HG02840 (cell line): Measurements from ENCODE around the gene SIX3.

ENCODE experiments used
- ATAC-seq: cut with Tn5 transposase; IDR thresholded peaks from one replicate; pipeline ENCODE4 v1.9.1; 2021; ENCODE audit warnings: mild to moderate bottlenecking, moderate library complexity, moderate number of reproducible peaks; ENCODE audit not compliant: unreplicated experiment, low FRiP score

SIX3 gene

DNA sequence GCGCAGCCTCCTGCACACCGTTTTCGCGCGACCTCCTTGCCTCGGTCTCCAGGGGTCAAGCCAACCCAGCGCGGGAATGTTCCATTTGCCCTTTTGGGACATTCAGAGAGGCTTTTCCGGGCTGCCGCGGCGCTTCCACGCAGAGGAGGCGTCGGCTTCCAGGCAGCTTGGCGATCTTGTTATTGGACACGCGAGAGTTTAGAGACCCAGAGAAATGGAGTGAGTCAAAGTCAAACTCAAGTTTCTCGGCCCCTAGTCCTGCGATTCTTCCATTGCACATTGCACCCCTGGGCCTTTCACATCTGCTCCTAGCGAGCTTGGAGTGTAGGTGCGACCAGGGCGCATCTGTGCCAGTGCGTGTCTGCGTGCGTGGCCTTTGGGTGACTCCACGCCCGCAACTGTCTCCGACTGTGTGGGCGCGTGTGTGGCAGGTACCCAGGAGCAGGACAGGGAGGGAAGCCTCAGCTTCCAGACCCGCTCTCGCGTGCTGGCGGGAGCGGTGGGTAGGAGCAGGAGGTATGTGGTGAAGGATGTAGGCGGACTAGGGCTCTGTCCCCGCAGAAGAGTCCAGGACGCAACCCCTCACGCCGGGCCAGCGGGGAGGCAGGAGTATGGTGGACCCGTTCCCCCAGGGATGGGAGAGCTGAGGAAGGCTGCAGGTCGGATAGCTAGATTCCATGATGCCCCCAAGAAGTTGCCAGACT lies 13.5 kb downstream of the SIX3 start:
- no peak for ATAC-seq

DNA sequence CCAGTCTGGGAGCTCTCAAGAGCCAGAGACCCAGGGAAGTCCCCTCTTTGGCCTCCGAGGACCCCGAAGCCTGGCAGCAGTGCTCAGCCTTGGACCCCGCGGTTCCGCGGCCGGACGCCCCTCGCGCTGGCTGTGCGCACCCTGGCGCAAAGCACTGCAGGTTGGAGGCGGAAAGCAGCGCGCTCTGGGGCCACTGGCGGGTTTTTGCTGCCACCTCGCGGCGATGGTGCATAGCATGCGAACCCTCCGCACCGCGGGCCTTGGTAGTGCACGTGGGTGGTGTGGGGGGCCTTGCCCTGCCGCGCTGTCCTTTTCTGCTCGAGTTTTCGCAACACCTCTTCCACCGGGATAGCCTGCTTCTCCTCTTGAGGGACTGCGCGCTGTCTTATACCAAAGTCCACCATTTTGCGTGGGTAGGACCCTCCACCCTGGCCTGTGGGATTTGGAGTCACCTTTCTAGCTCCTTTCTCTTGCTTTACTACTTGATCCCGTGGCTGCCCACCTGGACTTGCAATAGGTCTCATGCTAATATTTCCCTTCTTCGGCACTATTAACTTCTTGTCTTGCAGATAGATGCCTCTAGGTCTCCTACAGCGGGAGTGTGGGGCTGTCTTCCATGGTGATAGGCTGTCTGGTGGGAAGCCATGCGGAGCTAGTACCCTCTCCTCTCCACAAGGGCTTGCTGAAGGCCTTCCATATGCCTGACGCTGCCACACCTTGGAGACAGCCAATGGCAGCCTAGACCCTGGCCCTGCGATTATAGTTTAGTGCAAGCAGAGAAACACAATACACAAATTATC lies 14.3 kb downstream of the SIX3 start:
- no peak for ATAC-seq

- ATAC-seq = no peak
These were observed 15.3 kb downstream of the SIX3 start for GRCh38 chr2:44956843-44957242.

DNA sequence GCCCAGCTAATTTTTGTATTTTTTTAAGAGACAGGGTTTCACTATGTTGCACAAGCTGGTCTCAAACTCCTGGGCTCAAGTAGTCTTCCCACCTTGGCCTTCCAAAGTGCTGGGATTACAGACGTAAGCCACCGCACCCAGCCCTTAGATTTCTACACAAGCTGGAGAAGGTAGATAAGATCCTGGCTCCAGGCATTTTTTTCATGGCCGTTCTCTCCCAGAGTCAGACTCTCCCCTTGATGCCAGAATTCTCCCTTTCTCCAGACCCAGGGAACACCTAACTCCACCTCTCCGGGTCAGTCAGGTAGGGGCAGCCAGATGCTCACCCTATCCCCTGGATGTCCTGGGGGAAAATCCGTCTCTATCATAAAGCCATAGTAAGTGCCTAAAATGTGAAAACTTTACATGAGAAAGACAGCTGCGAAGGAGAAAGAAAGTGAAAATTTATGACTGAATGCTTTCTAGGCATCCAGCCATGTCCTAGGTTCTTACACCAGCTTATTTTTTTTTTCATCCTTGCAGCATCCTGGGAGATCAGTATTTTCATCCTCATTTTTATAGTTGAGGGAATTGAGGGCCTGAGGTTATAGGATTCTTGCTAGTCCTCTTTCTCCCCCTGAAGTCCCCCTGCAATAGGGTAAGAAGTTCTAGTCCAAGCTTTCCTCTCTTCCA lies 16.3 kb downstream of the SIX3 start:
- ATAC-seq = no peak

DNA sequence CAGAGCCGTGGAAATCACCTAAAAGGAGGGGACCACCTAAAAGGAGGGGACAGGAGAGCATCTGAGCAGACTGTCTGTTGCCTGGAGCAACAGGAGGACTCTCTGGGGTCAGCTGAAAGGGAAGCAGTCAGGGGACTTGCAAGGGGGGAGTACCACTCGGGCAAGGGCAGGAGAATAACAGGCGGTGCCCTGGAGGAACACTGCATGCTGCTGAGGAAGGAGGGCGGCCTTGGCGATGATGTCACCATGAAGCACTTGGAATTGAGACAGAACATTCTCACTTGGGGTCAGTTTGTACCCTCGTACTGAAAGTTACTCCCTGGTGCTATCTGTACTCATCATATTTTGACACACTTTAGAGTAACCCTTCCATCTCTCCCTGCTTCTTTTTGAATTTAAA lies 18.4 kb downstream of the SIX3 start:
- no peak for ATAC-seq

DNA sequence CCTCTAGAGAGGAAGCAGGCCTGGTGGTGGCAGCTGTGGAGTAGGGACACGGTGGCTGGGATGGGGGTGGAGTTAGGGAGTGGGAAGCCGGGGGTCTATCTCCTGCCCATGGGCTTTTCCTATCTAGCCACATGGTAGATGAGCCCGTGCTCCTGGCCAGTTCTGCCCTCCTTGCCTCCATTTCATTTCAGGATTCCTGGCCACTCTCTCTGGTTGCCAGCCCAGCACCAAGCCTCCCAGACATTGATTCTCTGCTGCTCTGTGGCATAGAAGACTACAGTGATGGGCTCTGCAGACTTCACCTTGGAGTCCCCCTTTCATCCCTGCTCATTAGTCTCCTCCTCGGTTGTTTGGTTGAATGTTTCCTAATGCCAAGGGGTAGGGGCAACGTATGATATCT lies 19.4 kb downstream of the SIX3 start:
- ATAC-seq = no peak

GRCh38 chr2:44962176-44962695 lies 20.7 kb downstream of the SIX3 start:
- ATAC-seq = no peak

GRCh38 chr2:44964752-44965236 lies 23.3 kb downstream of the SIX3 start:
- ATAC-seq = no peak

DNA sequence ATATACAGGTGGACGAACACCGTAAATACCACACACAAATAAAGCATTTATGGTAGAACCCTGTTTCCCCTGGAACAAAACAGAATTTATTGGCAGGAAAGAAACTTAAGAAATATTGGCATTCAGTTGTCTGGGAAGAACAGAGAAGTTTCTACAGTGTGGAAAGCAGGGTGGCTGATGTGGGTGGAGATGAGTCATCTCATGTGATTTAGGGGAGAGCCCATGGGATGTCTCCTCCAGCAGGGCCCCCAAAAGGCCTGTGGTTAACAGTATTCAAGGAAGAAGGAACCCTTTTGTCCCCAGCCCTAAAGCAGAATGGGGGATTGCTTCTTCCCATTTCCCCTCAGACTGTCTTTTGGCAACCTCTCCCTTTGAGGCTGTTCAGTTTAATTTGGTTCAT lies 24.2 kb downstream of the SIX3 start:
- no peak for ATAC-seq

DNA sequence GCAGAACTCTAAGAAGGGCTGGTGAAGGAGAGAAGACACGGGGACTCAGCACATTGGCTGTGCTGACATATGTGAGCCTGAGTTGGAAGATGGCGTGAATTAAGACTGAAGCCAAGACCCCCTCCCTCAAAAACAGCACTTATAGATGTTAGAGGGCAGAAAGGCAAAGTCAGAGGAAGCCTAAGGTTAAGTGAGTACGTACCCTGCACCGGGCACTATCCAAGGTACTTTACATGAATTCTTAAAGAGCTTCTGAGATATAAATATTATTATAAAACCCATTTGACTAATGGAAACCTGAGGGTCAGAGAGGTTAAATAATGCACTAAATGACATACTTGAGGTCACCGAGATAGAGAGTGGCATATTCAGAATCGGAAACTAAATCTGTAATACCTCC lies 25.6 kb downstream of the SIX3 start:
- ATAC-seq = no peak

DNA sequence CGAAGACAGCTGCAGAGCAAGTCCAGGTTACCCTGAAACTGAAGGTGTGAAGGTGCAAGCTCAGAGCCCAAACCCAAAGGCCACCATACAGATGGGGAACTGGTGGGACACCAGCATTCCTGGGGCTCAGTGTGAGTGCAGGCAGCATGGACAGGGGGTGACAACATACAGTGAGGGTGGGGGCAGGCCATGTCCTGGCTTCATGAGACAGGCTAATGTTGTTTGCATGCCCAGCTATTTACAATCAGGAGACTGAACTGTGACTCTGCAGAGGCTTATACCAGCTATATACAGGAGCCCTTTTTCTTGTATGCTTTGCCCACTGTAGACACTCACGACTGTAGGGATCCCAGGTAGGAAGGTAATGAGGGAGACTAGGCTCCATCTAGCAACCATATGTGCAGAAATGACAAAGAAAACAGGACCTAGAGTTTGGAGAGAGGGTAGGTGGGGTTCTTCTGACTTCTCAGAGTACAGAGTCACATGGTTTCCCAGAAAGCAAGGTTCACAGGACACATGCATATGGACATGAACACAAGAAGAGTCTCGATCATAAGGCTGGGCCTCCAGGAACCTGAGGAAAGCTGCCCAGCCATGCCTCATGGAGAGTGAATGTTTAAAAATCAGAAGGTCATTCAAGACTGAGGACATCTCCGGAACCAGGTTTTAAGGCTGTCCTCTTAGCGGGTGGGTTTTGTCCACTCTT lies 26.4 kb downstream of the SIX3 start:
- no peak for ATAC-seq

DNA sequence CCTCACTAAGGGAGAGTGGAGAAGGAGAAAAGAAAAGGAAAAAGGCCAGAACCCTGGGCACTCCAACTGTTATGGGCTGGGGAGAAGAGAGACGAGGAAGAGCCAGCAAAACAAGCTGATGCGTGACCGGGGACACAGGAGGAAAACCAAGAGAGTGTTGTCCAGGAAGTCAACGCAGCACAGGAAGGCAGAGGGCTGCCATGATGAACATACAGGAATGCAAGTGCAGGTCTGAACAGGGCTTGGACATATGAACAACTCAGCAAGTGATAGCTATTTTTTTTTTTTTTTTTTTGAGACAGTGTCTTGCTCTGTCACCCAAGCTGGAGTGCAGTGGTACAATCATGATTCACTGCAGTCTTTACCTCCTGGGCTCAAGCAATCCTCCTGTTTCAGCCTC lies 28.4 kb downstream of the SIX3 start:
- ATAC-seq = no peak

DNA sequence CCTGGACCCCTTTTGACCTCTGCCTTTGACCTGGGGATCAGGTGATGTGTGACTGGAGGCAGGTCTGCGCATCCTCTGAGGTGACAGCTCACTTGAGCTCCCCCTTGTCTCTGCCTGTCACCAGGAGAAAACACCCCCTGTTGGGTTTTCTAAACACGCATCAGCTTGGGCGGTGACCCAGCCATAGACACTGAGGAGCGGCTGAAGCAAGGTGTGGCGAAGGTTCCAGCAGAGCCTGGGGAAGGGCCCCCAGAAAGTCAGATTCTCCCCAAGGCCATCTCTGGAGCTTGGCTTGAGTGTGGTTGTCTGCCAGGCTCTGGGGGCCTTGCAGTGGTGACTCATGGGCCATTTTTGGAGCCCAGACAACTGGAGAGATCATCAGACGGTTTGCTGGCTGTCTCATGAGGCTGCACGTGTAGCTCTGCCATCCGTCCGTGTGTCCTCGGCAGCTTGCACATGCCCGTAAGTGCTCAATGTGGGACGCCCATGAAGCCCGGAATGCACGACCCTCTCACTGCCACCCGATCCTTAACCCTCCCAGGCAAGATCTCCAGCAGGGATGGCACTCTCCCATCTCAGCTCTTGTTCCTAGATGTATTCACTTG lies 29.4 kb downstream of the SIX3 start:
- ATAC-seq = no peak

- no peak for ATAC-seq
These were observed 31.5 kb downstream of the SIX3 start for GRCh38 chr2:44972771-44973535.

GRCh38 chr2:44974064-44974715 lies 32.7 kb downstream of the SIX3 start:
- ATAC-seq = no peak

GRCh38 chr2:44975571-44976450 lies 34.3 kb downstream of the SIX3 start:
- no peak for ATAC-seq

- ATAC-seq = no peak
These were observed 38.1 kb downstream of the SIX3 start for GRCh38 chr2:44979581-44979980.
